GM18511 (cell line): ENCODE results near the gene GRID1.

ENCODE experiments used
- ATAC-seq: cut with Tn5 transposase; IDR thresholded peaks from one replicate; pipeline ENCODE4 v1.9.1; 2021; ENCODE audit warnings: mild to moderate bottlenecking, moderate library complexity; ENCODE audit not compliant: unreplicated experiment

Gene GRID1

DNA sequence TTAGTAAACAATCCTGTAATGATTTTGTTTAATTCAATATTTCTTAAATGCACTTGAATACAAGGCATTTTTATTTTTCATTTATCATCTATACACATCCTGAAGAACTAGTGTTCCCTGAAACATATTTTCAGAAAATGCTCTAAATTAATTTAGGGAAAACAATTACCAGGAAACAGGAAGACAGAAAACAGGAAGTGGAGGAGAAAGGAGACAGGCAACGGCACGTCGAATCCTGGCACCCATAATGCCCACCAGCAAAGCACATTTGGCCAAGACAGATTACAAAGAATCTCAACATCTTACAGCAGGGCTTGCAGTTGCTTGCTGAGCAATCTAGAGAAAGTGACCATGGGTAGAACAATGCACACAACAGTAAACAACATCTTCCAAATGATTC lies 571.1 kb downstream of the GRID1 start:
- ATAC-seq: no peak

DNA sequence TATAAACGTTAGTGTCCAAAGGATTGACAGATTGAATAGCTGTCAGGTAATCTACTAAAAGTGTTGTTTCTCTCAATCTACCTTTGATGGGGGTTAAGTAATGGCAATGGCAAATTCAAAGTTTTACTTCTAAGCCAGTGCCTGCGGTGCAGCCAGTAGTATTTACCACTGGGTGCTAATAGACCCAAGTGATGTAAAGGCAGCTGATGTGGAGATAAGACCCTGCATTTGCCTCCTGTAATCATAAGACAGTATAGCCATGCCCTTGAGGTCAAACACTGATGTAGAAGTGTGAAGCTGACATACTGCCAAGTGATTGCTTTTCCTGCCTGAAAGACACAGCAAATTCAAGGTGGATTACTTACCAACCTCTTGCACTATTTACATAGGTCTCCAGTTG lies 572.0 kb downstream of the GRID1 start:
- no peak for ATAC-seq

- no peak for ATAC-seq
These were observed 574.1 kb downstream of the GRID1 start for GRCh38 chr10:85792533-85792858.

GRCh38 chr10:85791818-85792532 lies 574.6 kb downstream of the GRID1 start:
- no peak for ATAC-seq

GRCh38 chr10:85789982-85790789 lies 576.4 kb downstream of the GRID1 start:
- ATAC-seq: no peak

- no peak for ATAC-seq
These were observed 577.5 kb downstream of the GRID1 start for GRCh38 chr10:85789125-85789524.

DNA sequence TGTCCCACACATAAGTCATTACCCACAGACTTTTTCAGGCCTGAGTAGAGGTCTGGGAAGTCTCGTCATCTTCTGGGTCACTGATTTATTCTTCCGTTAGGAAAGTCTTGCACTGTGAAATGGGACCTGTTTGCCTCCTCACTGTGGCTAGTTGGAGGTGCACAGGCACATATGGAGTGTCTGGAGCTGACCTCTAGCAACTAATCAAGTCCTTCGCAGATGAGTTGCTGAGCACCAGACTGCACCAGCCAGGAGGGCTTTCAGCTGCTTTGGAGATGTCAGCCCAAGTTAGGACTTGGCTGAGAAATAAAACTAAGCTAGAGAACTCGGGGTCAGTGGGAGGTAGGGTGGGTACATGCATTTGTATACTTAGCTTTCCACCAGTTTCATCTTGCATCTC lies 578.0 kb downstream of the GRID1 start:
- no peak for ATAC-seq

GRCh38 chr10:85787881-85788280 lies 578.7 kb downstream of the GRID1 start:
- ATAC-seq: no peak

DNA sequence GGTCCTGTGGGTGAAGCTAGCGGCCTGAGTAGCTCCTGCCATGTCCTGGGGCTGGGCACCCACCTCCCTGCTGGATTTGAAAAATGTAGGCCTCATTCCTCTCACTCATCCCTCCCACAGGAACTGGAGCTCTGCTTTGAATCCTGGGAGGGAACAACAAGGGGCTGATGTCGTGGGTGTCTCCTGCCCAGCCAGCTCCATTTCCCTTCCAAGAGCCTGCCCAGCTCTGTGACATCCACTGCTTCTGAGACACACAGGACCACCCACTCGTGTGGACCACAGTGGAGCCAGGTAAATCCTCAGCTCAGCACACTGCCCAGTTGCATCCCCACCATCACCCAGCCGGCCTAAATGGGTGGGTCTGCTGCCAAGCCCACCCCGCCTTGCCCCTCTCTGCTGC lies 579.2 kb downstream of the GRID1 start:
- ATAC-seq: no peak

- ATAC-seq: no peak
These were observed 580.1 kb downstream of the GRID1 start for GRCh38 chr10:85786401-85786899.

DNA sequence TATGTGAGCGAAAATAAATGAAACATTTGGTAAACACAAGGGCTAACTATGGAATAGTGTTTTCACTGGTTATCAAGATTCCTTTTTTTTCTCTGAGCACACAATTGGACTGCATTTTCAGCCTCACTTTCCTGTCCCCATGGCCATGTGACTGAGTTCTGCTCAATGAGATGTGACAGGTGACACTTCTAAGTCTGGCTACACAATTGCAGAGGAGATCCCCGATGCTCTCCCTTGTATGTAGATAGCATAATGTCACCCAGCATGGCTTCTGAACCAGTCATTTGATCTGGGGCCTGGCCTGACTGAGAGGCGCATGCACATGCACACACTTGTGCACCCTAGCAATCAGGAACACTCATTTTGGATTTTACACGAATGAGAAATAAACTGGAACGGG lies 581.8 kb downstream of the GRID1 start:
- ATAC-seq: no peak

- ATAC-seq: no peak
These were observed 585.2 kb downstream of the GRID1 start for GRCh38 chr10:85781404-85781803.

- no peak for ATAC-seq
These were observed 588.5 kb downstream of the GRID1 start for GRCh38 chr10:85778074-85778473.

DNA sequence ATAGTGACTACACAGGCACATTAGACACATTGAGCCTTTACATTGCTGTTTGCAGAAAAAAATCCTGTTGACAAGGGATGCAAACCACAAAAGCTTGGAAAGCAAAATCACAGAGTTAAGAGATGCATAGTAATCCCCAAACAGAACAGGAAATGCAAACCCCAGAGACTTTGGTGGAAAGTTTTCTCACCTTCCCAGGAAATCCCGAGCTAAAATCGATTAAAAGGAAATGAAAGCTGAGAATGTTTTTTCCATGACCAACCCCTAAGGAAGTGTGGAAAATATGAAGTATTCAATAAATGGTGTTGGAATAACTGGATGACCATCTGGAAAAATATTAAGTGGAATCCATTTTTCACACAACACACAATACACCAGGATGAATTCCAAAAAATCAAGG lies 598.7 kb downstream of the GRID1 start:
- no peak for ATAC-seq

DNA sequence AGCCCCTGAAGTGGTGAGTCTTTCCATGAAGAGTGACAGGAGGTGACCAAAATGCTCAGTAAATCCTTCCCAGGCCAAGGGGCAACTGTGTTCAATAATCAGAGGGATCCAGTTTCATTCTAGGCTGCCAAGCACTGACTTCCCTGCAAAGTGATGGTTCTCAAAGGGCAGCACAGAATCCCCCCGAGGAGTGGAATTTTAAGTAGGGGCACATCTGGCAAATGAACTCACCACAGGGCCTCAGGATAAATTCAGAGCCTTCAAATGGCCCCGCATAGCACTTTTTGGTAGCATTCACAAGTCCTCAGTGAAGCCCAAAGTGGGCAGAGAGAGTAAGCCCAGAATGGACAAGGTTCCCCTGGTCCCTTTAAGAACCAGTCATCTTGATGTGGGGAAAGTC lies 602.5 kb downstream of the GRID1 start:
- no peak for ATAC-seq

GRCh38 chr10:85761906-85762445 lies 604.6 kb downstream of the GRID1 start:
- ATAC-seq: no peak

DNA sequence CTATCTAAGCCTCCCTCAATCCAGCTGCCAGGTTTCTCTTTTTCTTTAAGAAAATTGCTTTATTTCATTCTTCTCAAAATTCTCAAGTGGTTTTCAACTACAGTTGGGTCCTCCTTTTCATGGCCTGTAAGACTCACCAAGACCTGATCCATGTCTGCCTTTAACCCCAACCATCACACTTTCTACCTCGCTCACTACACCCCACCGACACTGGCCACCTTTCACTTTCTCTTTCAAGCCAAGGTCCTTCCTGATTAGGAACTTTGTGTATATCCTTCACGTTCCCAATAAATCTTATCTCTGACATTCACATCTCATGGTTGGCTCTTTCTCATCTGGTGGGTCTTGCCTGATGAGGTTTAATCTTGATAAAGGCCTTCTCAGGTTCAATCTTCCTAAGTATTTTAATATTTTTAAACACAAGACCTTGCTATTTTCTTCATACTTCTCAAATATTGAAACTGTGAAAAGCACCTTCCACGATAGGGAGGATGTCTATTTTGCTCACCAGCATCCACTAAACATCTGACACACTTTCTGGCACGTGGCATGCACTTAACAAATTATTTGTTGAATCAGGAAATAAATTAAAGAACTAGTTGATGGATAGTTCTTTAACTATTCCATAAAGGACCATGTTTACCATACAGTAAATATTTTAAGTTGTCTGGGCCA lies 624.8 kb downstream of the GRID1 start:
- peak; percentile 91 for ATAC-seq

GRCh38 chr10:85735997-85736396 lies 630.6 kb downstream of the GRID1 start:
- ATAC-seq: no peak

DNA sequence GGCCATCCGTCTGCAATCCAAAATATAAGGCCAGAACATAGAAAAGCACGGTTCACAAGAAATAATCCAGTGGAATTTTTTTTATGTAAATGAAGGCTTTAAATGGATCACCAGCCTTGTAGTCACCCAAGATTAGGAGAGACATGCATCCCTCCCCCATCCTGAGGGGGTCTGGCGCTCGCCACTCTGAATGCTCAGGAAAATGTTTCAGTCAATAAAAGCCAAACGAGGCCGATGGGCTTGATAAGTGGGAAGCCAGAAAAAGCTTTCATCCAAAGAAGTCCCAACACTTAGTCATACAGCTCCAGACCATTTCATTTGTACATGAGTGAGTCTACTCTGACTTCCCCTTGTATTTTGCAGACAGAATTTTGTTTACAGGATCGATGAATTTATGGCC lies 631.8 kb downstream of the GRID1 start:
- no peak for ATAC-seq

- ATAC-seq: no peak
These were observed 642.4 kb downstream of the GRID1 start for GRCh38 chr10:85724215-85724614.

DNA sequence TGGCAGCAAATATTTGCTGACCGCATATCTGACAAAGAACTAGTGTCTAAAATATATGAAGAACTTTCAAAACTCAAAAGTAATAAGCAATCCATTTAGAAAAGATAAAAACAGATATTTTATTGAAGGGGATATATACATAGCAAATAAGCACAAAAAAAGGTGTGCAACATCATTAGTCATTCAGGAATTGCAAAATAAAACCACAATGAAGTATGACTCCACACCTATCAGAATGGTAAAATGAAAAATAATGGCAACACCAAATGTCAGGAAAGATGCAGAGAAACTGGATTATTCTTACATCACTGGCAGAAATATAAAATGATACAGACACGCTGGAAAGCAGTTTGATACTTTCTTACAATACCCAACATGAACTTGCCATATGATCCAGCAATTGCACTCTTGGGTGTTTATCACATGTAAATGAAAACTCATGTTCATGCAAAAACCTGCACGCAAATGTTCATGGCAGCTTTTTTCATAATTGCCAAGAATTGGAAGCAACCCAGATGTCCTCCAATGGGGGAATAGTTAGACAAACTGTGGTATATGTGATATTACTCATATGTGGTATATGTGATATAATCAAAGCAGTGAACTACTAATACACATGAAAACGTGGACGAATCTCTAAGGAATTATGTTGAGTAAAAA lies 645.5 kb downstream of the GRID1 start:
- ATAC-seq: no peak
